GM23338 (cell line): ENCODE measurements around the gene OAS2. TPM values are rescaled to one million over a fixed set of nuclear protein-coding genes. Genes with fewer than 3 reads are reported as not detected.

Experiments
- ATAC-seq: fragments of 200-7000 bp; cut with Tn5 transposase; 3 replicates; pipeline ENCODE4 v1.9.1; 2020
- DNase-seq: peaks from one replicate; pipeline ENCODE4 v3.0.0-alpha.2; 2015; ENCODE audit warnings: low spot score
- H2AFZ ChIP-seq: fragments of 200-600 bp; sonication (generic); 2 replicates; pipeline ENCODE4 v1.8.0; 2016; ENCODE audit warnings: antibody characterized with exemption, mild to moderate bottlenecking, moderate library complexity
- H3F3A ChIP-seq: fragments of 200-600 bp; sonication (generic); replicated peaks from 2 replicates; pipeline ENCODE4 v1.8.0; 2017; ENCODE audit warnings: antibody characterized with exemption, mixed run types, low read depth
- H3K27ac ChIP-seq: fragments of 200-600 bp; sonication (generic); 2 replicates; pipeline ENCODE4 v1.6.1; 2016; ENCODE audit warnings: low read depth
- H3K27me3 ChIP-seq: fragments of 200-600 bp; sonication (generic); 2 replicates; pipeline ENCODE4 v1.8.0; 2016; ENCODE audit warnings: mild to moderate bottlenecking, mixed run types, moderate library complexity; ENCODE audit not compliant: insufficient read depth
- H3K36me3 ChIP-seq: fragments of 200-600 bp; sonication (generic); 2 replicates; pipeline ENCODE4 v1.8.0; 2016; ENCODE audit warnings: mild to moderate bottlenecking; ENCODE audit not compliant: insufficient read depth
- H3K4me1 ChIP-seq: fragments of 200-600 bp; sonication (generic); 2 replicates; pipeline ENCODE4 v1.8.0; 2016; ENCODE audit warnings: mild to moderate bottlenecking, moderate library complexity; ENCODE audit not compliant: insufficient read depth
- H3K4me2 ChIP-seq: fragments of 200-600 bp; sonication (generic); 2 replicates; pipeline ENCODE4 v1.7.1; 2017; ENCODE audit warnings: mixed run types
- H3K4me3 ChIP-seq: fragments of 200-600 bp; sonication (generic); 2 replicates; pipeline ENCODE4 v1.6.1; 2016; ENCODE audit warnings: mixed run types
- H3K79me2 ChIP-seq: fragments of 200-600 bp; sonication (generic); replicated peaks from 2 replicates; pipeline ENCODE4 v1.8.0; 2017; ENCODE audit warnings: mild to moderate bottlenecking; ENCODE audit not compliant: insufficient read depth
- H3K9me2 ChIP-seq: fragments of 200-600 bp; sonication (generic); 2 replicates; pipeline ENCODE4 v1.8.0; 2017; ENCODE audit not compliant: insufficient read depth
- H4K20me1 ChIP-seq: fragments of 200-600 bp; sonication (generic); replicated peaks from 2 replicates; pipeline ENCODE4 v1.8.0; 2017; ENCODE audit warnings: mild to moderate bottlenecking; ENCODE audit not compliant: insufficient read depth
- H3K27ac Mint-ChIP-seq: 2 replicates; pipeline ENCODE4 v1.8.0; 2020; ENCODE audit warnings: inconsistent platforms, mild to moderate bottlenecking, moderate library complexity, mixed read lengths
- H3K27me3 Mint-ChIP-seq: 3 replicates; pipeline ENCODE4 v1.8.0; 2022; ENCODE audit warnings: low read depth, mild to moderate bottlenecking, moderate library complexity, mixed read lengths, inconsistent platforms; ENCODE audit not compliant: insufficient read depth, poor library complexity
- H3K36me3 Mint-ChIP-seq: 3 replicates; pipeline ENCODE4 v1.8.0; 2021; ENCODE audit warnings: low read depth, mild to moderate bottlenecking, inconsistent platforms, moderate library complexity, mixed read lengths
- H3K4me1 Mint-ChIP-seq: 3 replicates; pipeline ENCODE4 v1.8.0; 2020; ENCODE audit warnings: mild to moderate bottlenecking, inconsistent platforms, mixed read lengths
- H3K4me3 Mint-ChIP-seq: 3 replicates; pipeline ENCODE4 v1.8.0; 2021; ENCODE audit warnings: moderate library complexity, mild to moderate bottlenecking, inconsistent platforms, mixed read lengths
- H3K9me3 Mint-ChIP-seq: 3 replicates; pipeline ENCODE4 v1.8.0; 2020; ENCODE audit warnings: moderate library complexity, mild to moderate bottlenecking, inconsistent platforms, mixed read lengths
- CREB1 ChIP-seq: fragments of 250-450 bp; sonication (Bioruptor Pico); IDR thresholded peaks from 2 replicates; pipeline ENCODE4 v1.5.0; 2020; ENCODE audit warnings: low read depth, mild to moderate bottlenecking, moderate library complexity
- ETS1 ChIP-seq: IDR thresholded peaks from 2 replicates; pipeline ENCODE4 v1.6.1; 2016; ENCODE audit warnings: antibody characterized with exemption
- EZH2 ChIP-seq: fragments of 200-600 bp; sonication (generic); IDR thresholded peaks from one replicate; pipeline ENCODE4 v1.8.0; 2017; ENCODE audit warnings: antibody characterized with exemption, mild to moderate bottlenecking, low read depth; ENCODE audit not compliant: unreplicated experiment
- EZH2phosphoT487 ChIP-seq: fragments of 200-600 bp; sonication (generic); IDR thresholded peaks from one replicate; pipeline ENCODE4 v1.8.1; 2018; ENCODE audit warnings: antibody characterized with exemption; ENCODE audit not compliant: unreplicated experiment
- JUNB ChIP-seq: IDR thresholded peaks from one replicate; pipeline ENCODE4 v1.6.1; 2016; ENCODE audit warnings: antibody characterized with exemption; ENCODE audit not compliant: unreplicated experiment
- NANOG ChIP-seq: IDR thresholded peaks from 2 replicates; pipeline ENCODE4 v1.6.1; 2016; ENCODE audit warnings: antibody characterized with exemption, borderline replicate concordance
- POLR2AphosphoS5 ChIP-seq: IDR thresholded peaks from 2 replicates; pipeline ENCODE4 v1.6.1; 2016; ENCODE audit warnings: antibody characterized with exemption, low read depth
- STAT1 ChIP-seq: IDR thresholded peaks from one replicate; pipeline ENCODE4 v1.6.1; 2016; ENCODE audit warnings: antibody characterized with exemption; ENCODE audit not compliant: unreplicated experiment
- ZNF114 ChIP-seq: fragments of 250-450 bp; sonication (Bioruptor Pico); IDR thresholded peaks from 2 replicates; pipeline ENCODE4 v1.5.0; 2020; ENCODE audit warnings: mild to moderate bottlenecking, moderate library complexity
- ZNF331 ChIP-seq: fragments of 250-450 bp; sonication (Bioruptor Pico); IDR thresholded peaks from 2 replicates; pipeline ENCODE4 v1.5.0; 2020; ENCODE audit warnings: low read depth, mild to moderate bottlenecking, moderate library complexity
- polyA plus RNA-seq: library from polyadenylated mRNA; unstranded; fragments of >200 nt; fragmentation: Nextera tagmentation; extraction: Ambion mirVana; gene quantifications from 2 replicates; pipeline ENCODE4 v1.2.1, GENCODE V29; 2016
- total RNA-seq: library from RNA; depleted of rRNA; stranded (reverse); fragments of >200 nt; shearing (Covaris generic); gene quantifications from 2 replicates; pipeline ENCODE4 v1.2.3, GENCODE V29; 2014
- TF ChIP-seq, protein P1 (sequence below): fragments of 250-450 bp; sonication (Bioruptor Pico); IDR thresholded peaks from 2 replicates; pipeline ENCODE4 v1.5.0; 2020; ENCODE audit warnings: mild to moderate bottlenecking, moderate library complexity
- TF ChIP-seq, protein P2 (sequence below), 2 experiments: fragments of 200-600 bp in 1 of 2; sonication (generic) in 1 of 2; conservative IDR thresholded peaks; 2 replicates each; pipeline versions ENCODE4 v1.5.1 to v1.6.1; 2016 to 2017; ENCODE audit warnings: antibody characterized with exemption in 2 of 2, low read depth in 2 of 2, mild to moderate bottlenecking in 2 of 2, moderate library complexity in 1 of 2
- TF ChIP-seq, protein P3 (sequence below): IDR thresholded peaks from one replicate; pipeline ENCODE4 v1.6.1; 2018; ENCODE audit warnings: antibody characterized with exemption; ENCODE audit not compliant: unreplicated experiment

Gene OAS2
- total and polyA plus RNA-seq, 2 experiments from 2014 or later: 0.10 TPM; not detected in 1

DNA sequence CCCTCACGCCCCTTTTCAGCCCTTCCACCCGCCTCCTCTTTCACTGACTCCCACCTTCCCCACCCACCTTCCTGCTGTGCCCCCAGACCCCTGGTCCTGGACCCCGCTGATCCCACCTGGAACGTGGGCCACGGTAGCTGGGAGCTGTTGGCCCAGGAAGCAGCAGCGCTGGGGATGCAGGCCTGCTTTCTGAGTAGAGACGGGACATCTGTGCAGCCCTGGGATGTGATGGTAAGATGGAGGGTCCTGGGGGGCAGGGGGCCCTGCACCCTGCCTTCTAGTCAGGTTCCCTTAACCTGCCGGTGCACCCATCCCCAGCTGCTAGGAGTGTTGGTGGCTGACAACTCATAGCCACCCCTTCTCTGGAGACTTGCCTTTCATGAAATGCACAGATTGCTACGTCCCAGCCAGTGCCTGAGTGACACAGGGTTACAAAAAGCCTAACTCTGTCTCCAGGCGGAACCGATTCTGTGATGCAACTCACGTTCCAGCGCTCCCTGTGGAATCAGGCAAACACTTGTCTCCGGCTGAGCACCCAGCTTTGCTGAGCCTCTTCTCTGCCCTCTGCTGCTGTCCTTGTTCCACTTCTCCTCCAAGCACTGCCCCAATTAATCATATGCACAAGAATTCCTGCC, 15.0 kb upstream of the OAS2 start:
- Histone ChIP-seq H3K36me3 (peaks cover 6% of the 10 kb centered on the region; the same call in 1 of the 2 replicates), H3K9me2 (no peaks in the 10 kb centered on the region), H2AFZ (0 out of 2 replicates have a peak overlapping the region, but pooled peaks have one; percentile 14), H4K20me1 (no peaks in the 10 kb centered on the region), H3K4me1 (no peaks in the 10 kb centered on the region), H3K27me3 (no peaks in the 10 kb centered on the region), H3K79me2 (no peaks in the 10 kb centered on the region), H3K27ac (no peak overlapping the region), H3K4me3 (no peak overlapping the region), H3K4me2 (no peak overlapping the region), H3F3A (no peaks in the 10 kb centered on the region)
- TF ChIP-seq ETS1: no peak
- TF ChIP-seq EZH2phosphoT487: no peak
- TF ChIP-seq, protein P1, sequence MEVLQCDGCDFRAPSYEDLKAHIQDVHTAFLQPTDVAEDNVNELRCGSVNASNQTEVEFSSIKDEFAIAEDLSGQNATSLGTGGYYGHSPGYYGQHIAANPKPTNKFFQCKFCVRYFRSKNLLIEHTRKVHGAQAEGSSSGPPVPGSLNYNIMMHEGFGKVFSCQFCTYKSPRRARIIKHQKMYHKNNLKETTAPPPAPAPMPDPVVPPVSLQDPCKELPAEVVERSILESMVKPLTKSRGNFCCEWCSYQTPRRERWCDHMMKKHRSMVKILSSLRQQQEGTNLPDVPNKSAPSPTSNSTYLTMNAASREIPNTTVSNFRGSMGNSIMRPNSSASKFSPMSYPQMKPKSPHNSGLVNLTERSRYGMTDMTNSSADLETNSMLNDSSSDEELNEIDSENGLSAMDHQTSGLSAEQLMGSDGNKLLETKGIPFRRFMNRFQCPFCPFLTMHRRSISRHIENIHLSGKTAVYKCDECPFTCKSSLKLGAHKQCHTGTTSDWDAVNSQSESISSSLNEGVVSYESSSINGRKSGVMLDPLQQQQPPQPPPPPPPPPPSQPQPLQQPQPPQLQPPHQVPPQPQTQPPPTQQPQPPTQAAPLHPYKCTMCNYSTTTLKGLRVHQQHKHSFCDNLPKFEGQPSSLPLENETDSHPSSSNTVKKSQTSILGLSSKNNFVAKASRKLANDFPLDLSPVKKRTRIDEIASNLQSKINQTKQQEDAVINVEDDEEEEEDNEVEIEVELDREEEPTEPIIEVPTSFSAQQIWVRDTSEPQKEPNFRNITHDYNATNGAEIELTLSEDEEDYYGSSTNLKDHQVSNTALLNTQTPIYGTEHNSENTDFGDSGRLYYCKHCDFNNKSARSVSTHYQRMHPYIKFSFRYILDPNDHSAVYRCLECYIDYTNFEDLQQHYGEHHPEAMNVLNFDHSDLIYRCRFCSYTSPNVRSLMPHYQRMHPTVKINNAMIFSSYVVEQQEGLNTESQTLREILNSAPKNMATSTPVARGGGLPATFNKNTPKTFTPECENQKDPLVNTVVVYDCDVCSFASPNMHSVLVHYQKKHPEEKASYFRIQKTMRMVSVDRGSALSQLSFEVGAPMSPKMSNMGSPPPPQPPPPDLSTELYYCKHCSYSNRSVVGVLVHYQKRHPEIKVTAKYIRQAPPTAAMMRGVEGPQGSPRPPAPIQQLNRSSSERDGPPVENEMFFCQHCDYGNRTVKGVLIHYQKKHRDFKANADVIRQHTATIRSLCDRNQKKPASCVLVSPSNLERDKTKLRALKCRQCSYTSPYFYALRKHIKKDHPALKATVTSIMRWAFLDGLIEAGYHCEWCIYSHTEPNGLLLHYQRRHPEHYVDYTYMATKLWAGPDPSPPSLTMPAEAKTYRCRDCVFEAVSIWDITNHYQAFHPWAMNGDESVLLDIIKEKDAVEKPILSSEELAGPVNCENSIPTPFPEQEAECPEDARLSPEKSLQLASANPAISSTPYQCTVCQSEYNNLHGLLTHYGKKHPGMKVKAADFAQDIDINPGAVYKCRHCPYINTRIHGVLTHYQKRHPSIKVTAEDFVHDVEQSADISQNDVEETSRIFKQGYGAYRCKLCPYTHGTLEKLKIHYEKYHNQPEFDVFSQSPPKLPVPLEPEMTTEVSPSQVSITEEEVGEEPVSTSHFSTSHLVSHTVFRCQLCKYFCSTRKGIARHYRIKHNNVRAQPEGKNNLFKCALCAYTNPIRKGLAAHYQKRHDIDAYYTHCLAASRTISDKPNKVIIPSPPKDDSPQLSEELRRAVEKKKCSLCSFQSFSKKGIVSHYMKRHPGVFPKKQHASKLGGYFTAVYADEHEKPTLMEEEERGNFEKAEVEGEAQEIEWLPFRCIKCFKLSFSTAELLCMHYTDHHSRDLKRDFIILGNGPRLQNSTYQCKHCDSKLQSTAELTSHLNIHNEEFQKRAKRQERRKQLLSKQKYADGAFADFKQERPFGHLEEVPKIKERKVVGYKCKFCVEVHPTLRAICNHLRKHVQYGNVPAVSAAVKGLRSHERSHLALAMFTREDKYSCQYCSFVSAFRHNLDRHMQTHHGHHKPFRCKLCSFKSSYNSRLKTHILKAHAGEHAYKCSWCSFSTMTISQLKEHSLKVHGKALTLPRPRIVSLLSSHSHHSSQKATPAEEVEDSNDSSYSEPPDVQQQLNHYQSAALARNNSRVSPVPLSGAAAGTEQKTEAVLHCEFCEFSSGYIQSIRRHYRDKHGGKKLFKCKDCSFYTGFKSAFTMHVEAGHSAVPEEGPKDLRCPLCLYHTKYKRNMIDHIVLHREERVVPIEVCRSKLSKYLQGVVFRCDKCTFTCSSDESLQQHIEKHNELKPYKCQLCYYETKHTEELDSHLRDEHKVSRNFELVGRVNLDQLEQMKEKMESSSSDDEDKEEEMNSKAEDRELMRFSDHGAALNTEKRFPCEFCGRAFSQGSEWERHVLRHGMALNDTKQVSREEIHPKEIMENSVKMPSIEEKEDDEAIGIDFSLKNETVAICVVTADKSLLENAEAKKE: no peak
- no peak for TF ChIP-seq ZNF114 (CRISPR knock-in tag)
- TF ChIP-seq NANOG: no peak
- no peak for TF ChIP-seq JUNB
- TF ChIP-seq, protein P2, sequence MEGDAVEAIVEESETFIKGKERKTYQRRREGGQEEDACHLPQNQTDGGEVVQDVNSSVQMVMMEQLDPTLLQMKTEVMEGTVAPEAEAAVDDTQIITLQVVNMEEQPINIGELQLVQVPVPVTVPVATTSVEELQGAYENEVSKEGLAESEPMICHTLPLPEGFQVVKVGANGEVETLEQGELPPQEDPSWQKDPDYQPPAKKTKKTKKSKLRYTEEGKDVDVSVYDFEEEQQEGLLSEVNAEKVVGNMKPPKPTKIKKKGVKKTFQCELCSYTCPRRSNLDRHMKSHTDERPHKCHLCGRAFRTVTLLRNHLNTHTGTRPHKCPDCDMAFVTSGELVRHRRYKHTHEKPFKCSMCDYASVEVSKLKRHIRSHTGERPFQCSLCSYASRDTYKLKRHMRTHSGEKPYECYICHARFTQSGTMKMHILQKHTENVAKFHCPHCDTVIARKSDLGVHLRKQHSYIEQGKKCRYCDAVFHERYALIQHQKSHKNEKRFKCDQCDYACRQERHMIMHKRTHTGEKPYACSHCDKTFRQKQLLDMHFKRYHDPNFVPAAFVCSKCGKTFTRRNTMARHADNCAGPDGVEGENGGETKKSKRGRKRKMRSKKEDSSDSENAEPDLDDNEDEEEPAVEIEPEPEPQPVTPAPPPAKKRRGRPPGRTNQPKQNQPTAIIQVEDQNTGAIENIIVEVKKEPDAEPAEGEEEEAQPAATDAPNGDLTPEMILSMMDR (conservative IDR thresholded peaks at IDR 0.05; ENCODE audit: low read depth in 2 of 2): no peak; a peak in 1 of 4 replicates
- TF ChIP-seq STAT1: no peak
- no peak for TF ChIP-seq CREB1
- TF ChIP-seq ZNF331: no peak
- TF ChIP-seq EZH2: no peak
- TF ChIP-seq POLR2AphosphoS5: no peak
- TF ChIP-seq, protein P3, sequence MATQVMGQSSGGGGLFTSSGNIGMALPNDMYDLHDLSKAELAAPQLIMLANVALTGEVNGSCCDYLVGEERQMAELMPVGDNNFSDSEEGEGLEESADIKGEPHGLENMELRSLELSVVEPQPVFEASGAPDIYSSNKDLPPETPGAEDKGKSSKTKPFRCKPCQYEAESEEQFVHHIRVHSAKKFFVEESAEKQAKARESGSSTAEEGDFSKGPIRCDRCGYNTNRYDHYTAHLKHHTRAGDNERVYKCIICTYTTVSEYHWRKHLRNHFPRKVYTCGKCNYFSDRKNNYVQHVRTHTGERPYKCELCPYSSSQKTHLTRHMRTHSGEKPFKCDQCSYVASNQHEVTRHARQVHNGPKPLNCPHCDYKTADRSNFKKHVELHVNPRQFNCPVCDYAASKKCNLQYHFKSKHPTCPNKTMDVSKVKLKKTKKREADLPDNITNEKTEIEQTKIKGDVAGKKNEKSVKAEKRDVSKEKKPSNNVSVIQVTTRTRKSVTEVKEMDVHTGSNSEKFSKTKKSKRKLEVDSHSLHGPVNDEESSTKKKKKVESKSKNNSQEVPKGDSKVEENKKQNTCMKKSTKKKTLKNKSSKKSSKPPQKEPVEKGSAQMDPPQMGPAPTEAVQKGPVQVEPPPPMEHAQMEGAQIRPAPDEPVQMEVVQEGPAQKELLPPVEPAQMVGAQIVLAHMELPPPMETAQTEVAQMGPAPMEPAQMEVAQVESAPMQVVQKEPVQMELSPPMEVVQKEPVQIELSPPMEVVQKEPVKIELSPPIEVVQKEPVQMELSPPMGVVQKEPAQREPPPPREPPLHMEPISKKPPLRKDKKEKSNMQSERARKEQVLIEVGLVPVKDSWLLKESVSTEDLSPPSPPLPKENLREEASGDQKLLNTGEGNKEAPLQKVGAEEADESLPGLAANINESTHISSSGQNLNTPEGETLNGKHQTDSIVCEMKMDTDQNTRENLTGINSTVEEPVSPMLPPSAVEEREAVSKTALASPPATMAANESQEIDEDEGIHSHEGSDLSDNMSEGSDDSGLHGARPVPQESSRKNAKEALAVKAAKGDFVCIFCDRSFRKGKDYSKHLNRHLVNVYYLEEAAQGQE: no peak
- Mint-ChIP-seq H3K4me3 (no peak overlapping the region), H3K36me3 (peaks cover 16% of the 10 kb centered on the region), H3K4me1 (no peaks in the 10 kb centered on the region), H3K9me3 (peaks cover 38% of the 10 kb centered on the region), H3K27ac (no peak overlapping the region), H3K27me3 (peaks cover 5% of the 10 kb centered on the region)
- DNase-seq (peak; percentile 22), ATAC-seq (peak; percentile 54)
